ENCODE measurements around the gene MIGA2.

GRCh38 chr9:129002992-129003391 lies 33.4 kb upstream of the MIGA2 start:
- TF ChIP-seq CTCF (IDR thresholded peaks at IDR 0.05), result no peak
- TF ChIP-seq EZH2 (IDR thresholded peaks at IDR 0.05), result no peak
